Measurements from ENCODE around the gene ZCWPW1.

Gene ZCWPW1

DNA sequence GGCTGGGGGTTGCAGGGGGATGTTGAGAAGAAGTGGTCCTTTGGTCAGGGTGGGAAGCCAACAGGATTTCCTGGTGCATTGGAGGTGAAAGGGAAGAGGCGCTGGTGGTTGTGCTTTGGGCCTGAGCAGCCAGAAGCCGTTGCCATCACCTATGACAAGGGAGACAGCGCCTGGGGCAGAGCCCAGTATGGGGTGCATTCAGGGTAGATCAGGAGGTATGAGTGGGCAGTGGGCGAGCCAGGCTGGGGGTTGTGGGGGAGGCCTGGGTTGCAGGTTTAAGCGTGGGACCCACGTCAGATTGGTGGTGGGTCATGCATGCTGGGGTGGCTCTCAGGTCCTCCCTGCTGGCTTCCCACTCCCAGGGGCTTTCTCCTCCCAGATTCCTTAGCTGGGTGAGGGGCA lies 76.8 kb downstream of the ZCWPW1 start:
- DNase-seq = no peak

Measured in fibroblast of skin of scalp (primary cell).